Gastrocnemius medialis (tissue), 4 donors: ENCODE measurements around the gene HRH4. TPM values are rescaled to one million over a fixed set of nuclear protein-coding genes. Genes with fewer than 3 reads are reported as not detected.

Experiments used
- ATAC-seq, 2 donors: fragments of 150-250 bp; one replicate each; pipeline ENCODE4 v1.9.1; 2016
- DNase-seq, 2 donors: peaks; one replicate each; pipeline ENCODE4 v3.0.0-alpha.2; 2019
- H3K27ac ChIP-seq, 4 donors: fragments of 200-600 bp; sonication (generic); 1 replicate in 1 of 4; 2 replicates in 3 of 4; pipeline ENCODE4 v1.5.1; 2016 to 2018; ENCODE audit warnings: mild to moderate bottlenecking in 2 of 4, moderate library complexity in 1 of 4
- H3K27me3 ChIP-seq, 3 donors: fragments of 200-600 bp; sonication (generic) in 2 of 3; 1 replicate in 1 of 3; 2 replicates in 2 of 3; pipeline versions ENCODE4 v1.5.1 to v1.6.0; 2016 to 2019; ENCODE audit warnings: mild to moderate bottlenecking in 1 of 3, moderate library complexity in 1 of 3
- H3K36me3 ChIP-seq, 2 donors: fragments of 200-600 bp; sonication (generic) in 1 of 2; one replicate each; pipeline ENCODE4 v1.5.1; 2017 to 2018
- H3K4me1 ChIP-seq, 2 donors: fragments of 200-600 bp; sonication (generic) in 1 of 2; one replicate each; pipeline ENCODE4 v1.5.1; 2016 to 2017; ENCODE audit warnings: mild to moderate bottlenecking in 2 of 2
- H3K4me3 ChIP-seq, 4 donors: fragments of 200-600 bp; sonication (generic) in 3 of 4; 1 replicate in 1 of 4; 2 replicates in 3 of 4; pipeline ENCODE4 v1.5.1; 2016 to 2019; ENCODE audit warnings: mild to moderate bottlenecking in 2 of 4
- H3K9me3 ChIP-seq, 3 donors: fragments of 200-600 bp; sonication (generic) in 2 of 3; 1 replicate in 1 of 3; 2 replicates in 2 of 3; pipeline ENCODE4 v1.5.1; 2016 to 2019
- POLR2A ChIP-seq, 2 donors: fragments of 450-650 bp; IDR thresholded peaks; one replicate each; pipeline ENCODE4 v1.6.1; 2017; ENCODE audit warnings: antibody characterized with exemption in 2 of 2, mild to moderate bottlenecking in 2 of 2, moderate library complexity in 2 of 2
- in situ Hi-C, 4 donors: fragments of 200-750 bp; cut with MboI; loops; one replicate each; pipeline versions ENCODE4 v1.15.0 to v1.8.0; 2017; ENCODE audit warnings: low sequenced_read_pairs in 4 of 4
- intact Hi-C: fragments of 100-400 bp; cut with DNase I; formaldehyde crosslinking; loops from one replicate; pipeline ENCODE4 v1.15.1; 2023; ENCODE audit warnings: low total_unique reads
- total RNA-seq, 4 donors: library from RNA; depleted of rRNA; stranded (reverse); fragments of >200 nt; gene quantifications; one replicate each; pipeline versions ENCODE4 v1.1.0 to v1.2.3, GENCODE V29; 2016
- TF ChIP-seq, protein P1 (sequence below), 5 experiments: fragments of 450-650 bp in 3 of 5; fragments of 200-600 bp in 2 of 5; sonication (generic) in 2 of 5; IDR thresholded peaks in 4 of 5; conservative IDR thresholded peaks in 1 of 5; 1 replicate in 4 of 5; 2 replicates in 1 of 5; pipeline ENCODE4 v1.5.1; 2016 to 2019; ENCODE audit warnings: antibody characterized with exemption in 5 of 5, mild to moderate bottlenecking in 3 of 5, moderate library complexity in 3 of 5

The HRH4 gene
- total RNA-seq, 4 donors from 2014 or later = not detected

DNA sequence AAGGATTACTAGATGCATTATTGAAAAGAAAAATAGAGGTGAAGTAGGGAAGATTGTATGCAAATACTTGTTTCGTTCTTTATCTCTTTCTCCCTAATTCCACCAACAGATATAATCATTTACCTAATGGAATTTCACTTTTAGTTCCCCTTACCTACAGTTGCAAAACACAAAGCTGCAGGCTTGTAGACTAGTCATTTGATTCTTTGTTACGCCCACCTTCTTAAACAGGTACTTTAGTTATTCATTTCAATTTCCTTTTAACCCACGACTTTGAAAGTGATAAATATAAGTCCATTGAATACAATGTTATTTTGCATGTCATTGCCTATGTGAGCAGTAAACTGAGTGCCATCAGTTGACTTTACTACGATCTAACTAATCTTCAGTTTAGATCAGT is 3.9 kb upstream of the HRH4 start:
- ATAC-seq (no peak), DNase-seq (no peak)
- Histone ChIP-seq H3K9me3 (no peaks in the 10 kb centered on the region), H3K4me1 (no peaks in the 10 kb centered on the region), H3K27ac (no peak overlapping the region), H3K36me3 (peaks cover 0 to 1% of the 10 kb centered on the region in 2 donors), H3K4me3 (no peak overlapping the region), H3K27me3 (no peaks in the 10 kb centered on the region)
- TF ChIP-seq, protein P1, sequence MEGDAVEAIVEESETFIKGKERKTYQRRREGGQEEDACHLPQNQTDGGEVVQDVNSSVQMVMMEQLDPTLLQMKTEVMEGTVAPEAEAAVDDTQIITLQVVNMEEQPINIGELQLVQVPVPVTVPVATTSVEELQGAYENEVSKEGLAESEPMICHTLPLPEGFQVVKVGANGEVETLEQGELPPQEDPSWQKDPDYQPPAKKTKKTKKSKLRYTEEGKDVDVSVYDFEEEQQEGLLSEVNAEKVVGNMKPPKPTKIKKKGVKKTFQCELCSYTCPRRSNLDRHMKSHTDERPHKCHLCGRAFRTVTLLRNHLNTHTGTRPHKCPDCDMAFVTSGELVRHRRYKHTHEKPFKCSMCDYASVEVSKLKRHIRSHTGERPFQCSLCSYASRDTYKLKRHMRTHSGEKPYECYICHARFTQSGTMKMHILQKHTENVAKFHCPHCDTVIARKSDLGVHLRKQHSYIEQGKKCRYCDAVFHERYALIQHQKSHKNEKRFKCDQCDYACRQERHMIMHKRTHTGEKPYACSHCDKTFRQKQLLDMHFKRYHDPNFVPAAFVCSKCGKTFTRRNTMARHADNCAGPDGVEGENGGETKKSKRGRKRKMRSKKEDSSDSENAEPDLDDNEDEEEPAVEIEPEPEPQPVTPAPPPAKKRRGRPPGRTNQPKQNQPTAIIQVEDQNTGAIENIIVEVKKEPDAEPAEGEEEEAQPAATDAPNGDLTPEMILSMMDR (IDR thresholded peaks at IDR 0.05 in 4 of 5, conservative IDR thresholded peaks at IDR 0.05 in 1 of 5) = no peak
- no peak for TF ChIP-seq POLR2A (IDR thresholded peaks at IDR 0.05)
- intact Hi-C loops = no loop called here
- in situ Hi-C loops = no loop called here

DNA sequence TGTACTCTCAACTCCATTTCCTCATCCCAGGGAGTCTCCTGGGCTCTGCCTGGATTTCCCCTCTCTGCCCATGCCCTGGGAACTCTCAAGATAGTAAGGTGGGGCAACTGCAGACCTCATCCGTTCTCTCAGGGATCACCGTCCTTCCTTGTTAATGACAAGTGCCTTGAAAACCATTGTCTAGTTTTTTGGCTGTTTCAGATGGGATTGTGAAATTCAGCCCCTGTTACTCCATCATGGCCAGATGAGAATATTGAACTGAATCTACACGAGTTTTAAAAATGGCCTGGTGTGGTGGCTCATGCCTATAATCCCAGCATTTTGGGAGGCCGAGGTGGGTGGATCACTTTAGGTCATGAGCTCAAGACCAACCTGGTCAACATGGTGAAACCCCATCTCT is 665 bp upstream of the HRH4 start:
- intact Hi-C loops (no loop called here), in situ Hi-C loops (no loop called here)
- Histone ChIP-seq H3K36me3 (no peaks in the 10 kb centered on the region), H3K4me1 (no peaks in the 10 kb centered on the region), H3K4me3 (no peak overlapping the region), H3K27me3 (no peaks in the 10 kb centered on the region), H3K9me3 (no peaks in the 10 kb centered on the region), H3K27ac (no peak overlapping the region)
- TF ChIP-seq POLR2A (IDR thresholded peaks at IDR 0.05) = no peak
- TF ChIP-seq, protein P1 (IDR thresholded peaks at IDR 0.05 in 4 of 5, conservative IDR thresholded peaks at IDR 0.05 in 1 of 5) = no peak
- no peak for DNase-seq
- ATAC-seq = no peak

DNA sequence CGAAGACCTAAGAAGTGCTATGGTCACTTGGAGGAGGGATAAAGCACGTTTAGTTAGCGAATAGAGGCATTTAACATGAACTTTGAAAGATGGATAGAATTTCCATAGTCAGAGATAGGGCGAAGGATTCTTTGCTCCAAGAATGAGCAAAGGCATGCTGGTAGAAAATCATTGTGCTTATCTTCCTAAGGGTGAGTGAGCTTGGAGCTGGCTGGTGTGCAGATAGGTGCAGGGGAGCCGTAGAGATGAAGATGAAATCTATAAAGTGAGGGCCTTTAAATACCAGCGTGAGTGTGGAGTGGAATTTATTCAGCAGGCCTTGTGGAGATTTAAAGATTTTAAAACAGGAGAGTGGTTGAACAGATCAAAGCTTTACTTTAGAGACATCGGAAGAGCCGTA is 1.6 kb downstream of the HRH4 start:
- H3K27ac ChIP-seq = no peak overlapping the region
- no peak overlapping the region for H3K4me3 ChIP-seq
- H3K4me1 ChIP-seq = no peaks in the 10 kb centered on the region
- no peaks in the 10 kb centered on the region for H3K36me3 ChIP-seq
- intact Hi-C loops = no loop called here
- DNase-seq (no peak), ATAC-seq (no peak)
- H3K27me3 ChIP-seq = no peaks in the 10 kb centered on the region
- H3K9me3 ChIP-seq = no peaks in the 10 kb centered on the region
- TF ChIP-seq, protein P1 (IDR thresholded peaks at IDR 0.05 in 4 of 5, conservative IDR thresholded peaks at IDR 0.05 in 1 of 5) = no peak
- TF ChIP-seq POLR2A (IDR thresholded peaks at IDR 0.05) = no peak
- in situ Hi-C loops = no loop called here

DNA sequence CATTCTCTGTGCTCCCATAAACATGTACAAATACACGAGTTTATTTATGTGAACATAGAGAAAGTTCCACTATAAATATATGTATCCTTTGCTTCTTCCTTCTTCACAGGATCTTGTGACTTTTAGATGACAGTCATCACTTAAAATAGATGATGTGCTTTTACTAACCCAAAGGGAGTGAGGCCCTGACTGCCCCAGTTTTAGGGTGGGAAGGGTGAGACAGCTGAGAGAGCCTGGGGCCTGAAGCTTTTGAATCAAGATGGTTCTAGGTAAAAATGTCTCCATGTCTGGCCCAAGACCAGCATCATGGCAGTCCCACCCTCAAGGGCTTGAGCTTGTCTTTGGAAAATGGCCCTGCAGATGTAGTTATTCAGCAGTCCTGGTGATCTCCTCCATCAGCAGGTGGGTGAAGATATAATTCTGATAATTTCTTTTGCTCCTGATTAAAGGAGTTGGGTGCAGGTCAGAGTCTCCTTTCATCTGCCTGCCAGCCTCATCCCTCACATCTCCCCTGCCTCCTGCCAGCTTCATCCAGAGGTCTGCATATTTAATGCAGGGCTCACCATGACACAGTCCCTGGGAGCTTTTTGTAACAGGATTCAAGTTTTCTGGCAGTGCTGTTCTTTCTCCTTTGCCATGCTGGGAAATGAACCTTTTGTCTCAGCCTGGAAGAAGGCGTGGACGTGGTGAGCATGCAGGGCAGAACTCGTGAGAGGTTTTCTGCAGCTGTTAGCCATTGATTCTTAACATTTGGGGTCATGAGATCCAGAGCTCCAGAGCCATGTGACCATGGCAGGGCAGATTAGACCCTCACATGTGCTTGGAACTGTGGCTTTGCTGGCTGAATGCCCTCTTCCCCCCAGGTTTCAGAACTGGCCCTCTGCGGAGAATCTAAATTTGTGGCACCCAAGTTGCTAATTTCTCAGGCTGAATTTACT is 2.7 kb downstream of the HRH4 start:
- no peak overlapping the region for H3K4me3 ChIP-seq
- no peak for ATAC-seq
- no peaks in the 10 kb centered on the region for H3K36me3 ChIP-seq
- no peak overlapping the region for H3K27ac ChIP-seq
- intact Hi-C loops = no loop called here
- in situ Hi-C loops = no loop called here
- no peaks in the 10 kb centered on the region for H3K4me1 ChIP-seq
- no peaks in the 10 kb centered on the region for H3K27me3 ChIP-seq
- TF ChIP-seq, protein P1 (IDR thresholded peaks at IDR 0.05 in 4 of 5, conservative IDR thresholded peaks at IDR 0.05 in 1 of 5) = no peak
- TF ChIP-seq POLR2A (IDR thresholded peaks at IDR 0.05) = no peak
- no peak for DNase-seq
- H3K9me3 ChIP-seq = no peaks in the 10 kb centered on the region
